VCaP (cell line): Measurements from ENCODE around the gene RIBC2.
A peak's percentile ranks its signal among the peaks of the same experiment; 100 is the strongest.
"Not testable (repeated sequence)": the region's sequence is repeated elsewhere in the genome, so short reads cannot be mapped to it uniquely, and the experiment has no call there.

Source experiments
- H3K27ac ChIP-seq: fragments of 450-650 bp; 2 replicates; pipeline ENCODE4 v1.5.1; 2017
- CTCF ChIP-seq: fragments of 450-650 bp; conservative IDR thresholded peaks from 2 replicates; pipeline ENCODE4 v1.5.1; 2017; ENCODE audit warnings: mild to moderate bottlenecking, moderate library complexity

The RIBC2 gene

GRCh38 chr22:45413368-45414211 is at the start of gene RIBC2, which contains the start of gene SMC1B:
Gene RIBC2, plus strand, starts transcription at chr22:45413693. Its CDS starts 194 bp downstream, at chr22:45413887.
Gene SMC1B, minus strand, starts transcription at chr22:45413599. Its CDS starts 32 bp downstream, at chr22:45413567.
- no peak for TF ChIP-seq CTCF
- peak within 1 kb of the TSS; percentile 8; the same call in 1 of the 2 replicates for H3K27ac ChIP-seq

GRCh38 chr22:45366713-45367112 is 46.8 kb upstream of the RIBC2 start:
- no peak for TF ChIP-seq CTCF
- no peak overlapping the region for H3K27ac ChIP-seq

- not testable (repeated sequence) for H3K27ac ChIP-seq
Measured at GRCh38 chr22:45373592-45373991, 39.9 kb upstream of the RIBC2 start.

GRCh38 chr22:45376009-45376408 is 37.5 kb upstream of the RIBC2 start:
- no peak for TF ChIP-seq CTCF
- H3K27ac ChIP-seq = no peak overlapping the region

GRCh38 chr22:45376703-45377102 is 36.8 kb upstream of the RIBC2 start:
- no peak for TF ChIP-seq CTCF
- no peak overlapping the region for H3K27ac ChIP-seq

- no peak overlapping the region for H3K27ac ChIP-seq
- TF ChIP-seq CTCF = no peak
Measured at GRCh38 chr22:45381348-45381747, 32.1 kb upstream of the RIBC2 start.

- no peak for TF ChIP-seq CTCF
- no peak overlapping the region for H3K27ac ChIP-seq
Measured at GRCh38 chr22:45389546-45389945, 23.9 kb upstream of the RIBC2 start.

- TF ChIP-seq CTCF = no peak
- H3K27ac ChIP-seq = no peak overlapping the region
Measured at GRCh38 chr22:45397806-45398205, 15.7 kb upstream of the RIBC2 start.
